Ishikawa (cell line): ENCODE results near the gene CENPC.

Source experiments
- CEBPB ChIP-seq: IDR thresholded peaks from 2 replicates; pipeline ENCODE4 v1.6.1; 2012
- CREB1 ChIP-seq: IDR thresholded peaks from 2 replicates; pipeline ENCODE4 v1.6.1; 2012; ENCODE audit warnings: low read depth
- EGR1 ChIP-seq: IDR thresholded peaks from 2 replicates; pipeline ENCODE4 v1.6.1; 2012
- EP300 ChIP-seq: IDR thresholded peaks from 2 replicates; pipeline ENCODE4 v1.6.1; 2012; ENCODE audit warnings: borderline replicate concordance
- FOXM1 ChIP-seq: IDR thresholded peaks from 2 replicates; pipeline ENCODE4 v1.6.1; 2012; ENCODE audit warnings: low read depth, borderline replicate concordance
- NFIC ChIP-seq: IDR thresholded peaks from 2 replicates; pipeline ENCODE4 v1.6.1; 2012
- RAD21 ChIP-seq: IDR thresholded peaks from 2 replicates; pipeline ENCODE4 v1.6.1; 2012; ENCODE audit warnings: low read depth
- TAF1 ChIP-seq: IDR thresholded peaks from 2 replicates; pipeline ENCODE4 v1.6.1; 2012; ENCODE audit warnings: low read depth, mild to moderate bottlenecking
- TCF12 ChIP-seq: IDR thresholded peaks from 2 replicates; pipeline ENCODE4 v1.6.1; 2012; ENCODE audit warnings: low read depth
- TEAD4 ChIP-seq: IDR thresholded peaks from 2 replicates; pipeline ENCODE4 v1.6.1; 2012
- YY1 ChIP-seq: IDR thresholded peaks from 2 replicates; pipeline ENCODE4 v1.6.1; 2012; ENCODE audit warnings: low read depth
- ZBTB7A ChIP-seq: IDR thresholded peaks from 2 replicates; pipeline ENCODE4 v1.6.1; 2012; ENCODE audit warnings: low read depth
- TF ChIP-seq, protein P1 (sequence below): IDR thresholded peaks from 2 replicates; pipeline ENCODE4 v1.6.1; 2012
- TF ChIP-seq, protein P2 (sequence below): IDR thresholded peaks from 2 replicates; pipeline ENCODE4 v1.6.1; 2012; ENCODE audit warnings: low read depth, mild to moderate bottlenecking
- TF ChIP-seq, protein P3 (sequence below): IDR thresholded peaks from 2 replicates; pipeline ENCODE4 v1.6.1; 2012

CENPC gene

DNA sequence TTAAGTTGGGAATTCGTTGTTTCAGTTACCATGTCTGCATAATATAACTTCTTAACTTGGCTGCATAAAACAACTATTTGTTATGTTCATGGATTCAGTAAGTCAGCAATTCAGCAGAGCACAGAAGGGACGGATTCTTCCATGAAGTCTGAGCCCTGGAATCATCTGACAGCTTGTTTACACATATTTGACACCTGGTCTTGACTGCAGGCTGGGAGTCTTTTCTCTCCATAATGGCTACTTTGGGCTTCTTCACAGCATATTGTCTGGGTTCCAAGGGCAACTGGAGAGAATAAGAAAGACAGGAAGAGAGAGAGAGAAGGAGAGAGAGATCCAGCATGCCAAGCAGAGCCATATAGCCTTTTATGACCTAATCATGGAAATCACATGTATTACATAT is 23.1 kb downstream of the CENPC start:
- TF ChIP-seq TAF1 (no peak), EP300 (no peak), CREB1 (no peak), TCF12 (no peak), TEAD4 (no peak), CEBPB (no peak), YY1 (no peak), RAD21 (no peak), NFIC (no peak), EGR1 (no peak)
- TF ChIP-seq, protein P1, sequence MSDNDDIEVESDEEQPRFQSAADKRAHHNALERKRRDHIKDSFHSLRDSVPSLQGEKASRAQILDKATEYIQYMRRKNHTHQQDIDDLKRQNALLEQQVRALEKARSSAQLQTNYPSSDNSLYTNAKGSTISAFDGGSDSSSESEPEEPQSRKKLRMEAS: no peak
- TF ChIP-seq, protein P2, sequence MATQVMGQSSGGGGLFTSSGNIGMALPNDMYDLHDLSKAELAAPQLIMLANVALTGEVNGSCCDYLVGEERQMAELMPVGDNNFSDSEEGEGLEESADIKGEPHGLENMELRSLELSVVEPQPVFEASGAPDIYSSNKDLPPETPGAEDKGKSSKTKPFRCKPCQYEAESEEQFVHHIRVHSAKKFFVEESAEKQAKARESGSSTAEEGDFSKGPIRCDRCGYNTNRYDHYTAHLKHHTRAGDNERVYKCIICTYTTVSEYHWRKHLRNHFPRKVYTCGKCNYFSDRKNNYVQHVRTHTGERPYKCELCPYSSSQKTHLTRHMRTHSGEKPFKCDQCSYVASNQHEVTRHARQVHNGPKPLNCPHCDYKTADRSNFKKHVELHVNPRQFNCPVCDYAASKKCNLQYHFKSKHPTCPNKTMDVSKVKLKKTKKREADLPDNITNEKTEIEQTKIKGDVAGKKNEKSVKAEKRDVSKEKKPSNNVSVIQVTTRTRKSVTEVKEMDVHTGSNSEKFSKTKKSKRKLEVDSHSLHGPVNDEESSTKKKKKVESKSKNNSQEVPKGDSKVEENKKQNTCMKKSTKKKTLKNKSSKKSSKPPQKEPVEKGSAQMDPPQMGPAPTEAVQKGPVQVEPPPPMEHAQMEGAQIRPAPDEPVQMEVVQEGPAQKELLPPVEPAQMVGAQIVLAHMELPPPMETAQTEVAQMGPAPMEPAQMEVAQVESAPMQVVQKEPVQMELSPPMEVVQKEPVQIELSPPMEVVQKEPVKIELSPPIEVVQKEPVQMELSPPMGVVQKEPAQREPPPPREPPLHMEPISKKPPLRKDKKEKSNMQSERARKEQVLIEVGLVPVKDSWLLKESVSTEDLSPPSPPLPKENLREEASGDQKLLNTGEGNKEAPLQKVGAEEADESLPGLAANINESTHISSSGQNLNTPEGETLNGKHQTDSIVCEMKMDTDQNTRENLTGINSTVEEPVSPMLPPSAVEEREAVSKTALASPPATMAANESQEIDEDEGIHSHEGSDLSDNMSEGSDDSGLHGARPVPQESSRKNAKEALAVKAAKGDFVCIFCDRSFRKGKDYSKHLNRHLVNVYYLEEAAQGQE: no peak

DNA sequence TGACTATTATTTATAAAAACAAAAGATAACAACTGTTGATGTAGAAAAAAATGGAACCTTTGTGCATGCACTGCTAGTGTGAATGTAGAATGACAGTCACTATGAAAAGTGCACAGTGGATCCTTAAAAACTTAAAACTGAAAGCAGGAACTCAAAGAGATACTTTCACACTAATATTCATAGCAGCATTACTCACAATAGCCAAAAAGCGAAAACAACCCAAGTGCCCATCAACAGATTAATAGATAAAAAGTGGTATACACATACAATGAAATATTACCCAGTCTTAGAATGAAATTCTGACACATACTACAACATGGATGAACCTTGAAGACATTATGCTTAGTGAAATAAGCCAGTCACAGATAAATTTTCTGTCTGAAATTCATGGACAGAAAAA is 23.8 kb downstream of the CENPC start:
- no peak for TF ChIP-seq CREB1
- TF ChIP-seq NFIC: no peak
- TF ChIP-seq, protein P2: no peak

DNA sequence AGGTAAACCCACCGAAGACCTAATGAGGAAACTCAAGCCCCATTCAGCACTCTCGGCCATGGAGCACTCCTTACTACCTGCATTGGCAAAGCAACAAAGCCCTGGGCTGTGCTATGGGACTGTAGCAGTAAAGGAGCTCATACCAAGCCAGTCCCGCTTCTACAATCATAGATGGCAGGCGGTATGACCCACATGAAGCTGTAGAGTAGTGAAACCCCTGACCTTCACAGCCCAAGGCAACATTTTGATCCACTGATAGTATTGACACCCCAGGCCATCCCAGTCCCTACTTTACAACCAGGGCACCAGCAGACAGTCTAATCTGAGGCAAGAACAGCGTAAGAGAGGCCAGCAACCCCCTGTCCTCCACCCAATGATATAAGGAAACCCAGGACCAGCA is 25.2 kb downstream of the CENPC start:
- no peak for TF ChIP-seq NFIC
- TF ChIP-seq TCF12: no peak
- TF ChIP-seq, protein P3, sequence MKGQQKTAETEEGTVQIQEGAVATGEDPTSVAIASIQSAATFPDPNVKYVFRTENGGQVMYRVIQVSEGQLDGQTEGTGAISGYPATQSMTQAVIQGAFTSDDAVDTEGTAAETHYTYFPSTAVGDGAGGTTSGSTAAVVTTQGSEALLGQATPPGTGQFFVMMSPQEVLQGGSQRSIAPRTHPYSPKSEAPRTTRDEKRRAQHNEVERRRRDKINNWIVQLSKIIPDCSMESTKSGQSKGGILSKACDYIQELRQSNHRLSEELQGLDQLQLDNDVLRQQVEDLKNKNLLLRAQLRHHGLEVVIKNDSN: no peak
- TF ChIP-seq CREB1: no peak
- no peak for TF ChIP-seq TAF1
- TF ChIP-seq TEAD4: no peak
- TF ChIP-seq, protein P2: no peak
- TF ChIP-seq CEBPB: no peak
- no peak for TF ChIP-seq ZBTB7A
- TF ChIP-seq FOXM1: no peak
- TF ChIP-seq, protein P1: no peak
- no peak for TF ChIP-seq RAD21

DNA sequence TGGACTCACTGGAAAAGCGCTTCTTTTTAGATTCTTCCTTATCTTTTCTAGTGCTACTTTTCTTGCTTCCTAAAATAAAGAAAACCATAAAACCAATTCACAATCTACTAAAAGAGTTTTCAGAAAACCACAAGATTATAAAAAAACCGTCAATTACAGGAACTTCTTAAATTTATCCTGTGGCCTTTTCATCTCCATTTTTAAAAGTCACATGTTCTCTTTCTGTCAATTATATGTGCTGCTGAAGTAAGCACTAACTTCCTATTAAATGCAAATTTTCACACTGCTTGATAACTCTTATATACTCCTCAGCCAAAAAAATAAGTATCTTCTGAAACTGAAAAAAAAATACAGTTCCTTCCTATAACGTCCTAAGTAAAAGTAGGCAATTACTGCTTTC is 32.8 kb downstream of the CENPC start:
- TF ChIP-seq RAD21 (no peak), TCF12 (no peak), CEBPB (no peak), CREB1 (no peak), EGR1 (no peak), TEAD4 (no peak), NFIC (no peak), TAF1 (no peak), FOXM1 (no peak), YY1 (no peak), ZBTB7A (no peak), EP300 (no peak)
- TF ChIP-seq, protein P2: no peak
- TF ChIP-seq, protein P1: no peak
- TF ChIP-seq, protein P3: no peak
